NCI-H460 (cell line): ENCODE results near the gene SLC9A9. TPM values are rescaled to one million over a fixed set of nuclear protein-coding genes. Genes with fewer than 3 reads are reported as not detected.

Experiments
- DNase-seq: peaks from one replicate; pipeline ENCODE4 v3.0.0-alpha.2; 2016; ENCODE audit warnings: low read depth; ENCODE audit errors: extremely low read depth
- total RNA-seq: library from RNA; depleted of rRNA; stranded (reverse); fragments of >200 nt; shearing (Covaris generic); gene quantifications from 2 replicates; pipeline ENCODE4 v1.2.3, GENCODE V29; 2014

Gene SLC9A9
- total RNA-seq, 1 experiment from 2014 or later = 1.1 TPM

- DNase-seq = no peak
These were observed 467.8 kb downstream of the SLC9A9 start for GRCh38 chr3:143380449-143380848.

GRCh38 chr3:143375698-143376097 is 472.6 kb downstream of the SLC9A9 start:
- DNase-seq = no peak

- DNase-seq = no peak
These were observed 481.1 kb downstream of the SLC9A9 start for GRCh38 chr3:143367171-143367570.

GRCh38 chr3:143366672-143367071 is 481.6 kb downstream of the SLC9A9 start:
- no peak for DNase-seq

- no peak for DNase-seq
These were observed 484.3 kb downstream of the SLC9A9 start for GRCh38 chr3:143363949-143364348.

- no peak for DNase-seq
These were observed 485.0 kb downstream of the SLC9A9 start for GRCh38 chr3:143363276-143363675.

GRCh38 chr3:143362115-143362991 is 485.9 kb downstream of the SLC9A9 start:
- no peak for DNase-seq

GRCh38 chr3:143361589-143361988 is 486.7 kb downstream of the SLC9A9 start:
- no peak for DNase-seq

- no peak for DNase-seq
These were observed 488.0 kb downstream of the SLC9A9 start for GRCh38 chr3:143360244-143360643.

GRCh38 chr3:143358793-143359491 is 489.3 kb downstream of the SLC9A9 start:
- no peak for DNase-seq

- no peak for DNase-seq
These were observed 490.0 kb downstream of the SLC9A9 start for GRCh38 chr3:143358155-143358792.

GRCh38 chr3:143357700-143358099 is 490.6 kb downstream of the SLC9A9 start:
- DNase-seq = no peak

- no peak for DNase-seq
These were observed 491.4 kb downstream of the SLC9A9 start for GRCh38 chr3:143356839-143357238.

- DNase-seq = no peak
These were observed 493.9 kb downstream of the SLC9A9 start for GRCh38 chr3:143354342-143354741.

GRCh38 chr3:143352850-143353550 is 495.3 kb downstream of the SLC9A9 start:
- no peak for DNase-seq

- no peak for DNase-seq
These were observed 496.2 kb downstream of the SLC9A9 start for GRCh38 chr3:143351895-143352608.

- no peak for DNase-seq
These were observed 496.9 kb downstream of the SLC9A9 start for GRCh38 chr3:143351354-143351753.

GRCh38 chr3:143349455-143349854 is 498.8 kb downstream of the SLC9A9 start:
- no peak for DNase-seq

- no peak for DNase-seq
These were observed 499.6 kb downstream of the SLC9A9 start for GRCh38 chr3:143348486-143349327.
